ENCODE measurements around the gene S1PR4.
"Not testable (repeated sequence)": the region's sequence is repeated elsewhere in the genome, so short reads cannot be mapped to it uniquely, and the experiment has no call there.

Gene S1PR4

DNA sequence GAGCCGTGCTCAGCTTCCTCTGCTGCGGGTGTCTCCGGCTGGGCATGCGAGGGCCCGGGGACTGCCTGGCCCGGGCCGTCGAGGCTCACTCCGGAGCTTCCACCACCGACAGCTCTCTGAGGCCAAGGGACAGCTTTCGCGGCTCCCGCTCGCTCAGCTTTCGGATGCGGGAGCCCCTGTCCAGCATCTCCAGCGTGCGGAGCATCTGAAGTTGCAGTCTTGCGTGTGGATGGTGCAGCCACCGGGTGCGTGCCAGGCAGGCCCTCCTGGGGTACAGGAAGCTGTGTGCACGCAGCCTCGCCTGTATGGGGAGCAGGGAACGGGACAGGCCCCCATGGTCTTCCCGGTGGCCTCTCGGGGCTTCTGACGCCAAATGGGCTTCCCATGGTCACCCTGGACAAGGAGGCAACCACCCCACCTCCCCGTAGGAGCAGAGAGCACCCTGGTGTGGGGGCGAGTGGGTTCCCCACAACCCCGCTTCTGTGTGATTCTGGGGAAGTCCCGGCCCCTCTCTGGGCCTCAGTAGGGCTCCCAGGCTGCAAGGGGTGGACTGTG is 1.2 kb downstream of the S1PR4 start:
- no peak for DNase-seq

GRCh38 chr19:3183721-3184641 is 5.4 kb downstream of the S1PR4 start:
- DNase-seq, result no peak

- peak; percentile 76 for DNase-seq
Observed at GRCh38 chr19:3184847-3185460, 6.4 kb downstream of the S1PR4 start.

DNA sequence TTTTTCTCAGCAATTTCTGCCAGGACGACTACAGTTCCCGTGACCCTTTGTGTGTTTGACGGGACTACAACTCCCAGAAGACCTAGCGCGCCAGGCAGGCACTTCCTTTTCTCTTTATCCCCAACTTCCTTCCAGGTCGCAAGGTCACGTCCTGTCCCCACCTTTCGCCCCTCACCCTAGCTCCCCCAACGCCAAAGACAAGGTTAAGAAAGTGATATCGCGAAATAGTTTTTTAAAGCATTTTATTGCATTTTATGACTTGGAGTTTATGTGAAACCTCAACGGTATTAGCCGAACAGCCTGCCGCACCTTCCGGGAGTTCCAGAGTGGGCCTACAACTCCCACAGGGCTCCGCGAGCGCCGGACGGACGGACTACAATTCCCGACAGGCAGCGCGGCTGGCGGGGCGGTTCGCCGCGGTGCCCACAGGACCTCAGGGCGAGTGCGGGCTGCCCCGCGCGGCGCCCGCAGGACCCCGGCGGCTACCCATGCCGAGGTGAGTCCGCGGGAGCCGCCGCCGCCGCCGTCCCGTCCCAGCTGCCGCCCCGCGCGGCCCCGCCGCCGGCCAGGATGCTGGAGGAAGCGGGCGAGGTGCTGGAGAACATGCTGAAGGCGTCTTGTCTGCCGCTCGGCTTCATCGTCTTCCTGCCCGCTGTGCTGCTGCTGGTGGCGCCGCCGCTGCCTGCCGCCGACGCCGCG is 7.0 kb downstream of the S1PR4 start, which contains the start of gene NCLN:
Gene NCLN (plus strand): TSS at position 470 of the 699 bp plus-strand sequence. CDS start 101 bp downstream, at position 571.
- peak; percentile 93 for DNase-seq

GRCh38 chr19:3186160-3186688 is 7.7 kb downstream of the S1PR4 start:
- no peak for DNase-seq

- no peak for DNase-seq
Observed at GRCh38 chr19:3186891-3187661, 8.5 kb downstream of the S1PR4 start.

DNA sequence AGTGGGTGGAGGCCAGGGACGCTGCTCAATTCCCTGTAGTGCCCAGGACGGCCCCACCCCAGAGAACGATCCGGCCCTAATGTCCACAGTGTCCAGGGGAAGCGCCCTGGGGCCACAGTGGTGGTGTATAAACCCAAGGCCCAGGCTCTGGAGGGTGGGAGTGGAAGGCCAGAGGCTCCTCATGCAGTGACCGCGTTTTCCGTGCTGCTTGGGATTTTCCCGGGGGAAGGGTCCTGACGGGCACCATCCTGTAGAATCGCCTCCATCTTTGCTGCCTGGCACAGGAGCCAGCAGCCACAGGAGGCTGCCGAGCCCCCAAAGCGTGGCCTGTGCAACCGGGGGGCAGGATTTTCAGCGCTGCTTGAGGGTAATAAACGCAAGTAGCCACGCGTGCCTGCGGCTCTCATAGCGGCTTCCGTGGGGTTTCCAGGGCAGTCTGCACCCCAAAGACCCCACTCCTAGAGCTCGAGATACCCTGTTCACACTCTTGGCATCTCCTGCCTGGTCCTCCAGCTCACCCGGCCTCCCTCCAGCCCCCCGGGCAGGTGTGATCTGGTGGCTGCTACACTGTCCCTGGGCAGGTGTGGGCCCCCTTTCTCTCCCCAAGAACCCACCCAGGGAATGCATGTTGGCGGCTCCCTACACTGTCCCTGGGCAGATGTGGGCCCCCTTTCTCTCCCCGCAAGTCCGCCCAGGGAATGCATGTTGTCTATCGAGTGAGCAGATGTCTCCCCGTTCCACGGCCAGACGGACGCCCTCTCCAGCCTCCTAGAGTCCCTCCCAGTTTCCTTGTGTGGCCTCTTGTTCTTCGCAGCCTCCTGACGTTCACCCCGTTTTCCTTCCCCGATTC is 9.3 kb downstream of the S1PR4 start:
- no peak for DNase-seq

- DNase-seq, result no peak
Observed at GRCh38 chr19:3188627-3189596, 10.3 kb downstream of the S1PR4 start.

GRCh38 chr19:3189702-3190469 is 11.3 kb downstream of the S1PR4 start:
- DNase-seq, result no peak

- no peak for DNase-seq
Observed at GRCh38 chr19:3190470-3190770, 11.9 kb downstream of the S1PR4 start.

DNA sequence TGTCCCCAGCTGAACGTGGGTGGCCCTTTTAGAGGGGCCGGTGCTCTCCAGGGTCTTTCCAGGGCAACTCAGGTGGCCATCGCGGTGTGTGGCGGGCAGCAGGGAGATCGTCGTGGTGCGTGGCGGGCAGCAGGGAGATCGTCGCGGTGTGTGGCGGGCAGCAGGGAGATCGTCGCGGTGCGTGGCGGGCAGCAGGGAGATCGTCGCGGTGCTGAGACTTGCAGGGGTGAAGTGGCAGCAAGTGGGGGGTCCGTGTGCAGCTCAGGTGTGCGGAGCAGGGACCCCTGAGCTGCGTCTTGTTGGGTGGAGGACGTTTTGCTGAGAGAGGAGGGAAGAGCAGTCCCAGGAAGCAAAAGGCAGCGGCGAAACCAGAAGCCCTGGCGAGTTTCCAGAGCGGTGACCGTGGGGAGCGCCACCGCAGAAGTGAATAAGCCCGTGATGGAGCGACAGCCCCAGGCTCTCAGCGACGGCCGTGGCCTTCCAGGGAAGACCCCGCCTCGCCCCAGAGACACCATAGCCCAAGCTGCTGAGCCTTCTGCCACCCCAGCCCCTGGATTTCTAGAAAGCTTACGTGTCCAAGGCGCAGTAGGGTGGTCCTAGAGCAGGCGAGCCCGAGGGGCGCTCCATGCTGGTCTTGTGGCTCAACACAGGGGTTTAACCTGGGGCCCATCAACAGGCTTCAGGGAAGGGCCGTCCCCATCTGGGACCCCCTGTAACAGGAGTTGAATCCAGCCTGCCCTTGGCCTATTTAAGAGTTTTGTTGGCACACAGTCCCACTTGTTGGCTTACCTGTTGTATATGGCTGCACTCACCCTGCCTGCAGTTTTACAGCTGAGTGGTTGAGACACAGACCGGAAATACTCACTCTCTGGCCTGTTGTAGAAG is 12.6 kb downstream of the S1PR4 start:
- DNase-seq, result no peak

- not testable (repeated sequence) for DNase-seq
Observed at GRCh38 chr19:3191806-3192104, 13.2 kb downstream of the S1PR4 start.

GRCh38 chr19:3192228-3192635 is 13.7 kb downstream of the S1PR4 start:
- no peak for DNase-seq

DNA sequence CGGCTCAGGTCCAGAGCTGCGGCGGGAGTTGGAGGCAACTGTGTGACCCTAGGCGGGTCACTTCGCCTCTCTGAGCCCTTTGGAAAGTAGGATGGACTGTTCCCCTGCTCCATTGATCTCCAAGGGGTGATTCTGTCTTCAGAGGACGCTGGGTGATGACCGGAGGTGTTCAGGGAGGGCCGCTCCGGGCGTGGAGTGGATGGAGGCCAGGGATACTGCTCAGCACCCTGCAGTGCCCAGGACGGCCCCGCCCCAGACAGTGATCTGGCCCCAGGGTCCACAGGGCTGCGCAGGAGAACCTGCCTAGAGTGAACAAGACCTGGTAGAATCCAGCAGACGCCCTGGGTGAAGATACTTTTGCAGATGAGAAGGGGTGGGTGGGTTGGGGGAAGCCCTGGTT is 14.1 kb downstream of the S1PR4 start:
- DNase-seq, result no peak

DNA sequence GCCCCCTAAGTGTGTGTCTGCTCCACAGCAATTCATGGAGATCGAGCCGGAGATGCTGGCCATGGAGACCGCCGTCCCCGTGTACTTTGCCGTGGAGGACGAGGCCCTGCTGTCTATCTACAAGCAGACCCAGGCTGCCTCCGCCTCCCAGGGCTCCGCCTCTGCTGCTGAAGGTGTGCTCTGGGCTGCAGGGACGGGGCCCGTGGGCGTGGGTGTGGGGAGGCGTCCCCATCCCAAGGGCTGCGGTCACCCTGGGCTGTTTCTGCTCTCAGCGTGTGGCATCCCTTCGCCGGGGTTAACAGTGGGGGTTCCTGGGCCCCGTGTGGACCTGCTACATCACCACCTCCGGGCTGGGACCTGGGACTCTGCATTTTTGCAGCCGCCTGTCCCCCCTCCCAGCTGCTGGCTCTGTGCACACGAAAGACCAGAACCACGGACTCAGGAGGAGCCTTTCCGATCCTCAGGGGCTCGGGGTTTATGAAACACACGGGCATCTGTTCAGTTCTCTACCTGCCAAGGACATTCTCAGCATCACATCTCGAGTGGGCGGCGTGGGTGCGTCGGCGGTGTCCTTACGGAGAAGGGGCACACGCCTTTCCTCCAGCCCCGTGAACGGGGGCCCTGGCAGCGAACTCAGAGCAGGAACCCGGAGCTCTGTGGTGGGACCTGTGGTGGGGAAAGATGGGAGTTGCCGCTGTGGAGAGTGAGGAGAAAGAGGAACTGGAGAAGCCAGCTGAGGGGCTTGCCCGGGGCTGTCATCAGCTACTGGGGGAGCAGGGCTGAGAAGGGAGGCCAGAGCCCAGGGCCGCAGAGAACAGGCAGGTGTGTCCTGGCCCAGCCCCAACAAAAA is 14.9 kb downstream of the S1PR4 start:
- DNase-seq, result no peak

DNA sequence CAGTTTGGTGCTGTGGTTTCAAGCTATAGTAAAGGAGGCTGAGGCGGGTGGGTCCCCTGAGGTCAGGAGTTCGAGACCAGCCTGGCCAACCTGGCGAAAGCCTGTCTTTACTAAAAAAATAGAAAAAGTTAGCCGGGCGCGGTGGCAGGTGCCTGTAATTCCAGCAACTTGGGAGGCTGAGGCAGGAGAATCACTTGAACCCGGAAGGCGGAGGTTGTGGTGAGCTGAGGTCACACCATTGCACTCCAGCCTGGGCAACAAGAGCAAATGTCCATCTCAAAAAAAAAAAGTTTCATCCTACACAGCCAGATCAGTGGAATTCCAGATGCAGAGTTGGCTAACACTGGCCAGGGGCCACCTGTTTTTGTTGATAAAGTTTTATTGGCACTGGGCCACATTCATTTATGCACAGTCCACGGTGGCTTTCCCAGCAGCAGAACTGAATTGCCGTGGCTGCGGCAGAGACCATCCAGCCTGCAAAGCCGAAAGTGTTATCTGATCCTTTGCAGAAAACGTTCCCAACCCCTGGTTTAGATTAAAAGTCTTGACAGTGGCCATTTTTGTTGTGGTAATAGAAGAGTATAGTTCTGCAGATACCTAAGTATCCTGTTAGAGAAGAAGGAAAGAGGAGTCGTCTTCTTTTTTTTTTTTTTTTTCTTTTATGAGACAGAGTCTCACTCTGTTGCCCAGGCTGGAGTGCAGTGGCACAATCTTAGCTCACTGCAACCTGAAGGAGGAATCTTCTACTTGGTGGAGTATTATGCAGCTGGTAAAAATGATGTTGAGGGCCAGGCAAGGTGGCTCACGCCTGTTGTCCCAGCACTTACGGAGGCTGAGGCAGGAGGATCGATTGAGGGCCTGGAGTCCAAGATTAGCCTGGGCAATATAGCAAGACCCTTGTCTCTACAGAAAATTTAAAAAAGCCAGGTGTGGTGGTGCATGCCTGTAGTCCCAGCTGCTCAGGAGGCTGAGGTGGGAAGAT is 15.8 kb downstream of the S1PR4 start:
- DNase-seq, result no peak
